NCI-H774 (cell line): ENCODE data around the gene ZNF837.

Experiments
- DNase-seq: peaks from one replicate; lab custom pipeline; 2025; lab: John Stamatoyannopoulos, UW

Gene ZNF837

GRCh38 chr19:58368561-58369360, 12.1 kb downstream of the ZNF837 start:
- no peak for DNase-seq

DNA sequence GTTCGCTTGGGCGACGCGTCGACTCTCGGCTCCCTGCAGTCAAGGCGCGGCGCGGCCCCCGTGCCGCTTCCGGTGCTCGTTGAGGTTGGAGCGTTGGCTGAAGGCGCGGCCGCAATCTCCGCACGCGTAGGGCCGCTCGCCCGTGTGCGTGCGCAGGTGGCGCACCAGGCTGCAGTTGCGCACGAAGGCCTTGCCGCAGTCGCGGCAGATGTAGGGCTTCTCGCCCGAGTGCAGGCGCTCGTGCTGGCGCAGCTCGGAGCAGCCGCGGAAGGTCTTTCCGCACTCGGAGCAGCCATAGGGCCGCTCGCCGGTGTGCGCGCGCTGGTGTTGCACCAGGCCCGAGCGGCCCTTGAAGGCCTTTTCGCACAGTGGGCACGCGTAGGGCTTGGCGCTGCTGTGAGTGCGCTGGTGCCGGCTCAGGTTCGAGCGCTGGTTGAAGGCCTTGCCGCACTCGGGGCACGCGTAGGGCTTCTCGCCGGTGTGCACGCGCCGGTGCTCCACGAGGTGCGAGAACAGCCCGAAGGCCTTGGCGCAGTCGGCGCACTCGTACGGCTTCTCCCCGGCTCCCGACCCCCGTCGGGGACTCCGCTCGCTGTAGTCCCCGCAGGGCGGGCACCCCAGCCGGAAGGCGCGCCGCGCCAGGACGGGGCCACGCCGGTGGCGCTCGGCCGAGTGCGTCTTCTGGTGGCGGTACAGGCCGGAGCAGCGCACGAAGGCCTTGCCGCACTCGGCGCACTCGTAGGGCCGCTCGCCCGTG, 13.0 kb downstream of the ZNF837 start:
- no peak for DNase-seq

- DNase-seq, result no peak
These were observed 14.0 kb downstream of the ZNF837 start for GRCh38 chr19:58366585-58367430.

DNA sequence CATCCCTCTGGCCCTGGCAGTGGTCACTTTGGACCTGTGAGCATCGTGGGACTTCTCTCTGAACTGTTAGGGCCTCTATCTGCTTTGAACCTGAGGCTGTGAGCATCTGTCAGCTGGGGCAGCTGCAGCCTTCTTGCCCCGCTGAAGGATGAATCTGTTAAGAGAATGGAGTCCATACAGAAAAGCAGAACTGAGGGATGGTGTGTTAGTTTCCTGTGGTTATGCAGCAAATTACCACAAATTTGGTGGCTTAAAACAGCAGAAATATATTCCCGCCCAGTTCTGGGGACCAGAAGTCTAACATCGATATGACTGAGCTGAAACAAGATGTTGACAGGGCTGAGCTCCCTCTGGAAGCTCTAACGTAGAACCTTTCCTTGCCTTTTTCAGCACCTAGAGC, 16.7 kb downstream of the ZNF837 start:
- DNase-seq, result no peak

GRCh38 chr19:58362272-58362994, 18.4 kb downstream of the ZNF837 start, which contains the start of gene ZNF497:
TSS of gene ZNF497 (minus strand) at chr19:58362751. CDS start at chr19:58357635, 5,116 bp downstream.
- peak; percentile 95 for DNase-seq

DNA sequence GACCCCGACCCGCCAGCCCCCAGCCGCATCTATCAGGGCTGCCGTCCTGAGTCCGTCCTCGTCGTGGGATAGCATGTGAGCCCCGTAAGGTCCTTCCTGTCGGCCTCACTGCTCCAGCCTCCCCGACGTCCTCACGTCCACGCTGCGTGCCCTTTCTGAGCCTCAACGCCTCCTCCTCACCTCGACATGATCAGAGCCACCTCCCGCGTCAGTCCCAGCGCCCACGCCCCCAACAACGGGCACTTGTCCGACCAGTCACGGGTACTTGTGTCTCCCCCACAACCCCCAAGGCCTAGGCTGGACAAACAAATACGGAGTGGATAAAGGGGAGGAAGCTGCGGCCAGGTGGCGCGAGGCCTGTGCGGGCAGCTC, 18.9 kb downstream of the ZNF837 start:
- peak; percentile 53 for DNase-seq

DNA sequence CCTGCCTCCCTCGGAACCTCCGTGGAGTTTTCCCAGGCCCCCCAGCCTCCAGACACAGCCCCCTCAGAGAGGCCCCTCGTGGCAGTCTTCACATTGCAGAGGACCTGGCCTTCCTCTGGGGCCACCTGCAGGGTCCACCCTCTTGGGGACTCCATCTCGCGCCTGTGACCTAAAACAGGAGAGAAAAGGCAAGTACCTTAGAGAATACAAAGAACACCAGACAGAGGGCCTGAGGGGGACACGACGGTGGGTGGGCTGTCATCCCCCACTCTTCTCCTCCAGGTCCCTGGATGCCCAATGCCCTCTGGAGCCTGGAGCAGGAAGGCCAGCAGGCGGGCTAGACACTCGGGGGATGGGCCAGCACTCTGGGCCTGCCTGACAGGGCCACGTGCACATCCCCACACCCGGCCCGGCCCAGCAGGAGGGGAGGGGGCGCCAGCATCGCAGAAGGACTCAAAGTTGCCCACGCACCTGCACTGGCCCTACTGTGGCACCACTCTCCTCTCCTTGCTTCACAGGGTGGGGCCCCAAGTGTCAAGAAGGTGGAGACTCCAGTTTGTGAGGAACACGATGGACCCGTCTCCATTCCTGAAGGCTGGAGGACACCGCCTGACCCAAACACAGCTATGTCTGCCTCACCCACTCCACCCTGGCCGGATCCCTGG, 23.2 kb downstream of the ZNF837 start:
- DNase-seq, result no peak

GRCh38 chr19:58356766-58357480, 23.9 kb downstream of the ZNF837 start:
- DNase-seq, result no peak

- DNase-seq, result no peak
These were observed 24.7 kb downstream of the ZNF837 start for GRCh38 chr19:58355908-58356765.

- DNase-seq, result no peak
These were observed 25.5 kb downstream of the ZNF837 start for GRCh38 chr19:58355215-58355796.

GRCh38 chr19:58354478-58355030, 26.3 kb downstream of the ZNF837 start:
- no peak for DNase-seq

- no peak for DNase-seq
These were observed 26.9 kb downstream of the ZNF837 start for GRCh38 chr19:58353717-58354477.

DNA sequence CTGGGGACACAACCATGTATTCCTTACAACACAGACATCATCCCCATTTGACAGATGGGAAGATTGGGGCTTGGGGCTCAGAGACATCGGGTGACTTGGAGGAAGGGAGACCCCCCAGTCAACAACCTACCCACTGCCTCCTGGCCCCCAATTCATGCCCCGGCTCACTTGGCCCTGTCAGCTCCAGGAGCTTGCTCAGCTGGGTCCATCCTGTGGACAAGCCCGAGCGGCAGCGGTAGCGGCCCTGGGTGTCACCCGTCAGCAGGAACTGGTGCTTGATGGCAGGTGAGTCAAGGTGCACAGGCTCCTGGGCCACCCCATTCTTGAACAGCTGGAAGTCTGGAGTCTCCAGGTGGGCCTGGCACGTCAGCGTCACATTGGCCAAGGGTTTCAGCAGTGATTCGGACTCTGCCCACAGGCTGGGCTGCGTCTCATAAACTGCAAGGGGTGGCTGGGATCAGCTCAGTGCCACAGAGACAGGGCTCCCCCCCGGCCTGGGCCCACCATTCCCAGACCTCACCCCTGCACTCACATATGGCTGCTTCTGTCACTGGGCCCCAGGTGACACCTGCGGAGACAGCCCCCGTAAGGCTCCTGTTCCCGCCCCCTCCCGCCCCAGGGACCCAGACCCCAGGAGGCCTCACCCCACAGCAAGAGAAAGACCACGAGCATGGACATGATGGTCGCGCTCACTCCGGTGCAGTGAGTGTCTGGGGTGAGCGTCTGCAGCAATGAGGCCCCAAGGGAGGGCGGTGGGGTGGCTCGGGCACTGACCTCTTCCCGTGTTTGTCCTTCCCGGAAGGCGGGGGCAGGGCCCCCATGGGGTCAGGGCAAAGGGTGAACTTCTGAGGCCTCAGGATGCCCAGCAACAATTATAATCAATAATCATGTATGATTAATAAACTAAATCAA, 27.8 kb downstream of the ZNF837 start, which contains the start of gene A1BG:
TSS of gene A1BG (minus strand) at position 733 of the 912 bp plus-strand sequence. CDS start at position 678, 55 bp downstream.
- DNase-seq, result no peak

DNA sequence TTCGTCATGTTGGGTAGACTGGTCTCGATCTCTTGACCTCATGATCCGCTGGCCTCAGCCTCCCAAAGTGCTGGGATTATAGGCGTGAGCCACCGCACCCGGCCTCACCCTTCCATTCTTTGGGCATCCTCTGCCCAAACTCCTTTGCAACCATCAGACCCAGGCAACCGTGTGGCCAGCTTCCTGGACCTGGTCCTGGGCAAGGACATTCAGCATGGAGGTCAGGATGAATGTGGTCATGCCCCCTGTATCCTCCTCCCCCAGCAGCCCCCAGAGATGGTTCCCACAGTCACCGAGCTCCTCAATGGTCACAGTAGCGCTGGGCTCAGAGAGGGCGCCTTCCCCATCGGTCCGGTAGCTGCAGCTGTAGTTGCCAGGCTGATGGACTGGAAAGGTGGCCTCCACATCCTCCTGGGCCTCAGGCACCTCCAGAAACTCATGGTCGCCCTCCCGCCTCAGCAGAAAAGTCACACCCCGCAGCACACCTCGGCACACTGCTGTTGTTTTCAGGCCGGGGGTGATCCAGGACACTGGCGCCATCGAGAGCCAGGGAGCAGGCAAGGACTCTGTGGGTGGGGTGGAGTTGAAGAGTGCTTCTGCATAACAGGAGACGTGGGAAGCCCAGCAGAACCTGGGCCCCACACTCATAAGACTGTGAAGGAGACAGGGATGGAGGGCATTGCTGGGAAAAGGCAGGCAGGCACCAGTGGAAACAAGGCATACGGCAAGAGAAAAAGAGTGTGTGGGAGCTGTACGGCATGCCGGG, 28.7 kb downstream of the ZNF837 start:
- no peak for DNase-seq

GRCh38 chr19:58351558-58351878, 29.3 kb downstream of the ZNF837 start:
- DNase-seq, result no peak

- no peak for DNase-seq
These were observed 29.8 kb downstream of the ZNF837 start for GRCh38 chr19:58350871-58351557.
